Endothelial cell of umbilical vein (primary cell): ENCODE results near the gene NOD2.

Experiments
- EZH2 ChIP-seq: IDR thresholded peaks from 2 replicates; pipeline ENCODE4 v1.6.1; 2012; ENCODE audit warnings: borderline replicate concordance, low read depth, mild to moderate bottlenecking, moderate library complexity, low read length, inconsistent platforms; ENCODE audit not compliant: severe bottlenecking
- FOS ChIP-seq: IDR thresholded peaks from 2 replicates; pipeline ENCODE4 v1.6.1; 2011; ENCODE audit warnings: mild to moderate bottlenecking, low read length, moderate library complexity, borderline replicate concordance; ENCODE audit not compliant: insufficient read depth
- GATA2 ChIP-seq: IDR thresholded peaks from 2 replicates; pipeline ENCODE4 v1.7.0; 2011; ENCODE audit warnings: low read depth, mild to moderate bottlenecking, moderate library complexity, mixed read lengths, low read length; ENCODE audit not compliant: insufficient read length, insufficient read depth
- JUN ChIP-seq: IDR thresholded peaks from 2 replicates; pipeline ENCODE4 v1.6.1; 2011; ENCODE audit warnings: borderline replicate concordance, low read depth; ENCODE audit not compliant: insufficient read length, insufficient read depth
- MAX ChIP-seq: IDR thresholded peaks from 2 replicates; pipeline ENCODE4 v1.6.1; 2011; ENCODE audit not compliant: insufficient read depth, insufficient read length
- MYC ChIP-seq: IDR thresholded peaks from one replicate; pipeline ENCODE4 v1.6.1; 2011; ENCODE audit warnings: mild to moderate bottlenecking, low read depth, low read length
- POLR2A ChIP-seq: IDR thresholded peaks from 2 replicates; pipeline ENCODE4 v1.6.1; 2012; ENCODE audit warnings: low read depth, mild to moderate bottlenecking, control low read depth, low read length
- POLR2AphosphoS5 ChIP-seq: IDR thresholded peaks from 2 replicates; pipeline ENCODE4 v1.6.1; 2012; ENCODE audit warnings: low read depth, mild to moderate bottlenecking, control low read depth, low read length, moderate library complexity; ENCODE audit not compliant: insufficient read depth
- TF ChIP-seq, protein P1 (sequence below), 2 donors: IDR thresholded peaks; 1 replicate in 1 of 2; 2 replicates in 1 of 2; pipeline ENCODE4 v1.5.1; 2011; ENCODE audit warnings: low read length in 2 of 2, mild to moderate bottlenecking in 2 of 2, moderate library complexity in 2 of 2, control low read depth in 1 of 2, inconsistent platforms in 1 of 2, low read depth in 1 of 2; ENCODE audit not compliant: insufficient read depth in 1 of 2; ENCODE audit errors: extremely low read depth in 1 of 2

GRCh38 chr16:50681021-50681885 lies 12.2 kb upstream of the NOD2 start, which contains the start of gene SNX20:
- TF ChIP-seq MYC (no peak), POLR2AphosphoS5 (no peak), EZH2 (no peak), POLR2A (no peak), MAX (no peak), GATA2 (no peak), FOS (no peak), JUN (no peak)
- TF ChIP-seq, protein P1, sequence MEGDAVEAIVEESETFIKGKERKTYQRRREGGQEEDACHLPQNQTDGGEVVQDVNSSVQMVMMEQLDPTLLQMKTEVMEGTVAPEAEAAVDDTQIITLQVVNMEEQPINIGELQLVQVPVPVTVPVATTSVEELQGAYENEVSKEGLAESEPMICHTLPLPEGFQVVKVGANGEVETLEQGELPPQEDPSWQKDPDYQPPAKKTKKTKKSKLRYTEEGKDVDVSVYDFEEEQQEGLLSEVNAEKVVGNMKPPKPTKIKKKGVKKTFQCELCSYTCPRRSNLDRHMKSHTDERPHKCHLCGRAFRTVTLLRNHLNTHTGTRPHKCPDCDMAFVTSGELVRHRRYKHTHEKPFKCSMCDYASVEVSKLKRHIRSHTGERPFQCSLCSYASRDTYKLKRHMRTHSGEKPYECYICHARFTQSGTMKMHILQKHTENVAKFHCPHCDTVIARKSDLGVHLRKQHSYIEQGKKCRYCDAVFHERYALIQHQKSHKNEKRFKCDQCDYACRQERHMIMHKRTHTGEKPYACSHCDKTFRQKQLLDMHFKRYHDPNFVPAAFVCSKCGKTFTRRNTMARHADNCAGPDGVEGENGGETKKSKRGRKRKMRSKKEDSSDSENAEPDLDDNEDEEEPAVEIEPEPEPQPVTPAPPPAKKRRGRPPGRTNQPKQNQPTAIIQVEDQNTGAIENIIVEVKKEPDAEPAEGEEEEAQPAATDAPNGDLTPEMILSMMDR (IDR thresholded peaks at IDR 0.05; ENCODE audit: extremely low read depth in 1 of 2, insufficient read depth in 1 of 2, low read depth in 1 of 2, low read length in 2 of 2): no peak
